IPS DF 19.7 (cell line): ENCODE measurements around the gene PHIP.
"Not testable (repeated sequence)": the region's sequence is repeated elsewhere in the genome, so short reads cannot be mapped to it uniquely, and the experiment has no call there.

Experiments used
- DNase-seq: peaks from one replicate; pipeline ENCODE4 v3.0.0-alpha.2; 2013; ENCODE audit warnings: low read depth, low spot score

PHIP gene

GRCh38 chr6:78935553-78935952, 142.5 kb downstream of the PHIP start:
- no peak for DNase-seq

GRCh38 chr6:78925317-78925716, 152.7 kb downstream of the PHIP start:
- DNase-seq = no peak

GRCh38 chr6:78921168-78921567, 156.9 kb downstream of the PHIP start:
- not testable (repeated sequence) for DNase-seq

GRCh38 chr6:78917788-78918187, 160.3 kb downstream of the PHIP start:
- no peak for DNase-seq

- DNase-seq = no peak
These were observed 161.6 kb downstream of the PHIP start for GRCh38 chr6:78916411-78916810.

- DNase-seq = no peak
These were observed 166.7 kb downstream of the PHIP start for GRCh38 chr6:78911218-78911940.

GRCh38 chr6:78910591-78911171, 167.4 kb downstream of the PHIP start:
- no peak for DNase-seq

- DNase-seq = no peak
These were observed 168.0 kb downstream of the PHIP start for GRCh38 chr6:78910010-78910409.

- DNase-seq = no peak
These were observed 168.7 kb downstream of the PHIP start for GRCh38 chr6:78909391-78909790.

GRCh38 chr6:78908621-78909020, 169.4 kb downstream of the PHIP start:
- no peak for DNase-seq

GRCh38 chr6:78896227-78896626, 181.8 kb downstream of the PHIP start:
- no peak for DNase-seq

GRCh38 chr6:78889901-78890300, 188.2 kb downstream of the PHIP start:
- not testable (repeated sequence) for DNase-seq
